Stimulated activated CD8-positive, alpha-beta memory T cell treated with anti-CD3 and anti-CD28 coated beads, Interleukin-12 subunit alpha, Interleukin-12 subunit beta, amount 100 ng/mL, for 1 hour (primary cell): ENCODE data around the gene RRP36.

Source experiments
- DNase-seq: peaks from one replicate; pipeline ENCODE4 v3.0.0-alpha.2; 2020; ENCODE audit warnings: low read depth

Gene RRP36

GRCh38 chr6:43070028-43070632 is 48.7 kb downstream of the RRP36 start:
- no peak for DNase-seq

DNA sequence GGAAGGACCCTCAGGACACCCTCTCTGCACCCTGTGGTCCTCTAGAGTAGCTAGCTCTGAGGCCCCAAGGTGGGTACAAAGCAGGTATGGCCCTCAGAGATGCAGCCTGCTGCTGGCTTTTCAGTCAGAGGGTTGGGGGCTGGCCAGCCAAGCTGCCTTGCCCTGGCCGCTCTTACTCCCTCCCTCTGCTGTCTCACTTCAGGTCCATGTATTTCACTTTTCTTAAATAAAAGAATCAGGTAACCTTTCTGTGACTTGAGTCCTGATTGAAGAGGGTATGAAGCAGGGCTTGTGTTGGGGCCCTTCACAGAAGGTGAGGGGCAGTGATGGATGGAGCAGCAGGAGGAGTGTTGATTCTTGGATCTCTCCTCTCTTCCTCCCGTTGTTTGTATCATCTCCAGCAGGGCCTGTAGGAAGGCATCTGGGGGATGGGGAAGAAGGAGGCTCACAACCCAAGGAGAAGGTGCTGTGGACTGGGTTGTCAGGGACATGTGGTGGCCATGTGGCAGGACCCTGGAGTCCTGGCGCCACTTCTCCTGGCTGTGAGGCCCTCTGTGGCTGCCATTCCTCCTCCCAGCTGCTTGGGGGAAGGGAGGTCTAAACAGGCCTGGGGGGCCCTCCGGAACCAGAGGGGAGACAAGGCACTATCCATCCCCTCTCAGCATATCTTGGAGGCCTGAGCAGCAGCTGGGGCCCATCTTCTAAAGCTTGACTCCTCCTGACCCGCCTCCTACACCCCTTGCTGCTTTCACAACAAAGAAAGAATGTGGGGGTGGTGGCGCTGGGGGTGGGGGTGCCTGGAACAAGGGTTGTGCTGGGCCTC is 53.6 kb downstream of the RRP36 start:
- no peak for DNase-seq

DNA sequence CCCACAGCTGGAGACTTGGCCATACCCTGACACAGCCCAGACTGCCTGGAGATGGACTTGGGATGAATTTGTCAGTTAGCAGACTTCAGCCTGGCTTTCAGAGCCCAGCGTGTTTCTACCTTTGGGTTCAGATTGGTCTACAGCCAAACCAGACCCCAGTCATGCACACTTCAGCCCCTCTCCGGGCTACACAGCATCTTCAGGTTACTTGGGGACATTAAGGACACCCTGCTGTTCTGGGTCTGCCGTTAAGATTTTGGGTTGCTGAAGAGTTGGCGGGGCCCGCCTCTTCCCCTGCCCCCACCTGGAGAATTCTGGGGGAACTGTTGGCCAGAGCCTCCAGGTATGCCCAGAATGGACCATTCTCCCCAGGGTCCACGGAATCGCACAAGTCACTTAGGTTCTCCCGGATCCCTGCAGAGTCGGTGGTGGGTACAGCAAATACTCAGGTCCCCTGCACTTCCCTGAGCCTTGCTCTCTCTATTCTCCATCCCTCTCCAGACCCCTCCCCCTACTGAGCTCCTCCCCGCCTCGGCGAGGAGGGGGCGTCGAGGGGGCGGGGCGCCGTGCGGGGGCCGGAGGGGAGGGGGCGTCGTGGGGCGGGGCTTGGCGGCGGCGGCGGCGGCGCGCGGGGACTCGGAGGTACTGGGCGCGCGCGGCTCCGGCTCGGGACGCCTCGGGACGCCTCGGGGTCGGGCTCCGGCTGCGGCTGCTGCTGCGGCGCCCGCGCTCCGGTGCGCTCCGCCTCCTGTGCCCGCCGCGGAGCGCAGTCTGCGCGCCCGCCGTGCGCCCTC is 54.4 kb downstream of the RRP36 start, which contains the start of gene PTK7:
PTK7 (plus strand) TSS at position 645 of the 794 bp plus-strand sequence. CDS start 175 bp downstream, outside the sequence.
- no peak for DNase-seq

DNA sequence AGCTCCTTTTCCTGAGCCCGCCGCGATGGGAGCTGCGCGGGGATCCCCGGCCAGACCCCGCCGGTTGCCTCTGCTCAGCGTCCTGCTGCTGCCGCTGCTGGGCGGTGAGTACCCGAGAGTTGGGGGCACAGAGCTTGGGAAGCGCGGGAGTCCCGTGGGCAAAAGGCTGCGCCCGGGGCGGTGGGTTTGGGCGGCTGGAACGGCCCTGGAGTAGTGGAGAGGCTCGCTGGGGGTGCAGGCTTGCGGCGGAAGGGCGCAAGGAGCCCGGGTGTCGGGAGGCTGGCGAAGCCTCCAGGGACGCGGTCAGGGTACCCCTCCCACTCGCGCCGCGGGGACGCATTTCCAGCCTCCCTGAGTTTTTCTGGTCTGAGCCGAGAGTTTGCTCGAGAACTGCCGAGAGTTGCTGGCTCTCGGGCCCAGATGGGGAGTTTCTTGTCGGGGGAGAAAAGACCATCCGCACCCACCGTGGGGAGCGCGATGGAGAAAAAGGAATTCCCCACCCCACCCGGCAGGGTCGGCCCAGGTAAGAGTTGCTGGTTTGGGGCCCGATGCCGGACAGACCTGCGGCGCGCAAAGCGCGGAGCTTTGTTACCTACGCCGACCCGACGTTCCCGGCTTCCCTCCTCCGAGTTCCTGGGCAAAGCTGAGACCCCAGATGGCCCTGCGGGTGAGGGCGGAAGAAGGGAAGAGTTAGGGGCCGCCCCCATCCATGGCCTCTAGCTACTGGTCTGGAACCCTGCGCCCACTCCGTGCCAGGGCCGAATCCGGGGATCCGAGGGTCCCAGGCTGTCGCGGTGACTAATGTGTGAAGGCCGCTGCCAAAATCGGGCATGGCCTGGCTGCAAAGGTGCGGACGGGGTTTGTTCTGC is 55.3 kb downstream of the RRP36 start:
- DNase-seq = no peak

GRCh38 chr6:43077333-43077809 is 55.9 kb downstream of the RRP36 start:
- DNase-seq = no peak

GRCh38 chr6:43077981-43078511 is 56.6 kb downstream of the RRP36 start:
- DNase-seq = no peak

GRCh38 chr6:43078691-43079090 is 57.3 kb downstream of the RRP36 start:
- no peak for DNase-seq
